Activated CD4-positive, alpha-beta T cell treated with anti-CD3 and anti-CD28 coated beads for 36 hours (primary cell): ENCODE measurements around the gene ARHGAP22. TPM values are rescaled to one million over a fixed set of nuclear protein-coding genes. Genes with fewer than 3 reads are reported as not detected.

Source experiments
- ATAC-seq: fragments of 200-7000 bp; cut with Tn5 transposase; one replicate; pipeline ENCODE4 v1.10.0; 2021; ENCODE audit warnings: mild to moderate bottlenecking, moderate library complexity
- CTCF ChIA-PET: fragments of 350-600 bp; sonication (Branson Sonifier 250); formaldehyde crosslinking; loops from one replicate; lab custom pipeline; 2021; ENCODE audit warnings: antibody characterized with exemption; lab: Charles Lee
- POLR2A ChIA-PET: fragments of 350-600 bp; sonication (Branson Sonifier 250); formaldehyde crosslinking; loops from one replicate; lab custom pipeline; 2021; ENCODE audit warnings: antibody characterized with exemption, inconsistent platforms; lab: Charles Lee
- DNase-seq: peaks from one replicate; pipeline ENCODE4 v3.0.0-alpha.2; 2020
- H3K27ac Mint-ChIP-seq: one replicate; pipeline ENCODE4 v1.8.0; 2021; ENCODE audit warnings: mixed read lengths
- H3K27me3 Mint-ChIP-seq: one replicate; pipeline ENCODE4 v1.8.0; 2021; ENCODE audit warnings: mixed read lengths
- H3K36me3 Mint-ChIP-seq: one replicate; pipeline ENCODE4 v1.8.0; 2021; ENCODE audit warnings: low read depth, mixed read lengths
- H3K4me1 Mint-ChIP-seq: one replicate; pipeline ENCODE4 v1.8.0; 2021; ENCODE audit warnings: mixed read lengths
- H3K4me3 Mint-ChIP-seq: one replicate; pipeline ENCODE4 v1.8.0; 2021; ENCODE audit warnings: mild to moderate bottlenecking, moderate library complexity, mixed read lengths
- H3K9me3 Mint-ChIP-seq: one replicate; pipeline ENCODE4 v1.8.0; 2021; ENCODE audit warnings: low read depth, mixed read lengths
- intact Hi-C, 2 experiments: fragments of 100-400 bp; cut with DNase I in 1 of 2; cut with micrococcal nuclease in 1 of 2; formaldehyde crosslinking; loops; one replicate each; pipeline versions ENCODE4 v1.14.2 to v1.15.1; 2022 to 2024; cut with DNase I, micrococcal nuclease
- total RNA-seq, 2 experiments: library from RNA; stranded (reverse); gene quantifications; one replicate each; pipeline ENCODE4 v1.2.3, GENCODE V29; 2021

ARHGAP22 gene
- total RNA-seq, 2 experiments from 2014 or later: 0.27 to 0.47 TPM

DNA sequence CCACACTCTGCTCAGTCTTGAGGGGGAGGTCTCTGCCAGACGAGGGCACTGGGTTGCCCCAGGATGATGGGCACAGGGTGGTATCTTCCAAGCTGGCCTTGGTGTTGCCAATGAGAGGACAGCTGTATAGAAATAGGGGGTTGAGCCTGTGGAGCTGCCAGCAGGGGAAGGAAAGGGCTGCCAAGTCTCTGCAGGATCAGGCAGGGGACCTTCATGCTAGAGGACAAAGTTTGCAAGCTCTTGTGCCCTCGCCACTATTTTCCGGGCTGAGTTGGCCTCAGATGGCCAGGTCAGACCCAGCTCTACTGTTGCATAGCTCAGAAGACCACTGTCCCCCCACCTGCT lies 68.7 kb downstream of the ARHGAP22 start:
- Mint-ChIP-seq H3K27me3 (no peaks in the 10 kb centered on the region), H3K4me1 (no peaks in the 10 kb centered on the region), H3K27ac (no peak overlapping the region), H3K4me3 (no peak overlapping the region), H3K9me3 (no peaks in the 10 kb centered on the region), H3K36me3 (no peaks in the 10 kb centered on the region)
- DNase-seq (no peak), ATAC-seq (no peak)
- ChIA-PET CTCF (interaction anchor here (0.8 to 1.0 kb wide), 2 partner anchors 59 to 121 kb away, joined by 3 read pairs; no protein-coding TSS in a partner anchor), POLR2A (no interaction called here)
- intact Hi-C loops: no loop called here

DNA sequence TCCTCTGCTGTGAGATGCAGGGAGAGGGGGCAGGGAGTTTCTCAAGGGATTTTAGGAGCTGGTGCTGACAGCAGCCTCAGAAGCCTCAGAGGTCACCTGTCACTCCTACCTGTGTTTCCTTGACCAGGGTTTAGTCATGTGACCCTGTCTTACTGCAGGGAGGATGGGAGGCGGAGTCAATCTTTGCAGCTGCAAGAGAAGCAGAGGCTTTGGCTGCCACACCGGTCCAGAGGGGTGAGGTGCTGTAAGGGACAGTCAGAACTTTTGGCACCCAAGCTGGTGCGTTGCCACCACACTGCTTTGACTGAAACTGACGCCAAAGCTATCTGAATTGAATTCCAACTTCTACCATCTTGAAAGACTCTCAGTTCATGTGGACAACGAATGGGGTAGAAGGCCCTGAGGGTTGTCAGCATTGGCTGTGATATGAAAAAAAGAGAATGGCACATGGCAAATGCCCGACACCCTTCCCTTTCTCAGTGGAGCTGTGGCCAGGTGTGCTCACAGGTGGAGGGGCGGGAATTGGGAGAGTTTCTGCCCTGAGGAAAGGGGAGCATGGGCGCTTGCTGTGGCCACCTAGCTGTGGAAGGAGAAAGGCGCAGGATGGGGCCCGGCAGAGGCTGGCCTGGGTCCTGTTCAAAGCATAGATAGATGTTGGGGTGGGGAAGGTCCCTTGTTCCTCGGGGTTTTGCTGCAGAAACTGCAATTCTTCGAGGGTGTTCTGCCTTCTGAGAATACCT lies 69.3 kb downstream of the ARHGAP22 start:
- H3K4me3 Mint-ChIP-seq: no peak overlapping the region
- H3K27ac Mint-ChIP-seq: no peak overlapping the region
- CTCF ChIA-PET: interaction anchor here (0.8 to 1.0 kb wide), 2 partner anchors 58 to 121 kb away, joined by 3 read pairs; no protein-coding TSS in a partner anchor
- intact Hi-C loops: no loop called here
- no peak for ATAC-seq
- POLR2A ChIA-PET: no interaction called here
- H3K27me3 Mint-ChIP-seq: no peaks in the 10 kb centered on the region
- DNase-seq: no peak
- H3K36me3 Mint-ChIP-seq: no peaks in the 10 kb centered on the region
- H3K9me3 Mint-ChIP-seq: no peaks in the 10 kb centered on the region
- H3K4me1 Mint-ChIP-seq: no peaks in the 10 kb centered on the region

- no peak overlapping the region for H3K27ac Mint-ChIP-seq
- H3K36me3 Mint-ChIP-seq: no peaks in the 10 kb centered on the region
- H3K4me3 Mint-ChIP-seq: no peak overlapping the region
- ATAC-seq (no peak), DNase-seq (no peak)
- intact Hi-C loops: no loop called here
- ChIA-PET POLR2A (no interaction called here), CTCF (interaction anchor here (0.7 to 1.1 kb wide), 2 partner anchors 17 to 171 kb away, joined by 3 read pairs; no protein-coding TSS in a partner anchor)
- H3K27me3 Mint-ChIP-seq: no peaks in the 10 kb centered on the region
- no peaks in the 10 kb centered on the region for H3K4me1 Mint-ChIP-seq
- no peaks in the 10 kb centered on the region for H3K9me3 Mint-ChIP-seq
Measured at GRCh38 chr10:48533951-48534720, 70.7 kb downstream of the ARHGAP22 start.

DNA sequence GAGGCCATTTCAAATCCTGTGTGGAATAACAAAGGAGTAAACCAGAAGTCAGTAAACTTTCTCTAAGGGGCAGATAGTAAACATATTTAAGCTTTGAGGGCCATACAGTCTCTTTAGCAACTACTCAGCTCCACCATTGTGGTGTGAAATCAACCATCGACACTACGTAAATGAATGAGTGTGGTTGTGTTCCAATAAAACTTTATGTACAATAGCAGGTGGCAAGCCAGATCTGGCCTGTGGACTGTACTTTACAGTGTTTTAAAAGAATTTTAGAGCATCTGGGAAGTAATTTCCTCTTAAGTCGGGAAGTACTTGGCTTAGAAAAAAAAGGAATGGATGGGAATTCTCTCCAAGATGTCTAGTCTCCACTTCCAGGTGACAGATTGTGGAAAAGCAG lies 71.3 kb downstream of the ARHGAP22 start:
- ATAC-seq (no peak), DNase-seq (no peak)
- no peak overlapping the region for H3K4me3 Mint-ChIP-seq
- H3K27me3 Mint-ChIP-seq: peaks cover 2% of the 10 kb centered on the region
- ChIA-PET POLR2A (no interaction called here), CTCF (interaction anchor here (0.6 to 1.1 kb wide), 3 partner anchors 18 to 625 kb away, joined by 3 read pairs; no protein-coding TSS in a partner anchor)
- H3K4me1 Mint-ChIP-seq: no peaks in the 10 kb centered on the region
- no peaks in the 10 kb centered on the region for H3K9me3 Mint-ChIP-seq
- no peaks in the 10 kb centered on the region for H3K36me3 Mint-ChIP-seq
- intact Hi-C loops: no loop called here
- H3K27ac Mint-ChIP-seq: no peak overlapping the region

- Mint-ChIP-seq H3K27me3 (peaks cover 7% of the 10 kb centered on the region), H3K4me3 (no peak overlapping the region), H3K4me1 (no peaks in the 10 kb centered on the region), H3K27ac (no peak overlapping the region), H3K9me3 (no peaks in the 10 kb centered on the region), H3K36me3 (no peaks in the 10 kb centered on the region)
- no peak for ATAC-seq
- intact Hi-C loops: no loop called here
- CTCF ChIA-PET: interaction anchor here (1.0 kb wide), 1 partner anchor 9 kb away, joined by 3 read pairs; no protein-coding TSS in a partner anchor
- POLR2A ChIA-PET: interaction anchor here (0.7 kb wide), 1 partner anchor 35 kb away, joined by 4 read pairs; no protein-coding TSS in a partner anchor
- no peak for DNase-seq
Measured at GRCh38 chr10:48531486-48531885, 73.4 kb downstream of the ARHGAP22 start.

DNA sequence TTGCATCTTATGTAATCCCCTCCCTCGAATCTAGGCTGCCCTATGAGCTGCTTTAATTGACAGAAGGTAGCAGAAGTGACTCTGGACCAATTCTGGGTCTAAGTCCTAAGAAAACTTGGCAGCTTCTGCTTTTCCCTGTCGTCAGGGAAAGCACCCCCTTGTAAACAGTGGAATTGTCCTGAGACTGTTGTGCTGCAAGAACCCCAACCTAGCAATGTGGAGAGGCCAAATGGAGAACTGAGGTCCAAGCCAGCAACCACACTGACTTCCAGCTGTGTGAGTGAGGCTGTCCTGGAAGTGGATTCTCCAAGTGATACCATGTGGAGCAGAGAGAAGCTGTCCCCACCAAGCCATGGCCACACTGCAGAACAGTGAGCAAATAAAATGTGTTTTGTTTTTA lies 75.5 kb downstream of the ARHGAP22 start:
- CTCF ChIA-PET: interaction anchor here (0.5 kb wide), 1 partner anchor 29 kb away, joined by 3 read pairs; no protein-coding TSS in a partner anchor
- Mint-ChIP-seq H3K27ac (no peak overlapping the region), H3K4me1 (no peaks in the 10 kb centered on the region), H3K27me3 (peaks cover 16% of the 10 kb centered on the region), H3K9me3 (no peaks in the 10 kb centered on the region), H3K36me3 (no peaks in the 10 kb centered on the region), H3K4me3 (no peak overlapping the region)
- intact Hi-C loops: no loop called here
- ATAC-seq (no peak), DNase-seq (no peak)
- POLR2A ChIA-PET: no interaction called here

DNA sequence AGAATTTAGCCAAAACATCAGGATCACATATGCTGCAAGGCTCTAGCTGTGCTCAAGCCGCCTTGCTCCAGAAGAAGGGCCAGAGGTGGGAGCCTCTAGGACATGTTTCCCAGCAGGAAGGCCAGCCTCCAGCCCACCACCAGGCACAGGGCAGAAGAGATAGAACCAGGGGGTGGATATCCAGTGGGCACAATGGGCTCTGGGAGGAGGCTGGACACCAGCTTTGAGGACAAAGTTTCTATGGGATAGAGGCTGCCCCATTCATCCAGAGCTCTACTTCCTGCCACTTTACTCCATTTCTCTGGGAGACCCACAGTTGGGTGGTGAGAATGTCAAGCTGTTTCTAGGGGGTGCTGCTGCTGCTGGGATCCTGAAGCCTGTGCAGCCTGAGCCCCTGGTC lies 77.1 kb downstream of the ARHGAP22 start:
- Mint-ChIP-seq H3K4me1 (no peaks in the 10 kb centered on the region), H3K36me3 (no peaks in the 10 kb centered on the region), H3K9me3 (no peaks in the 10 kb centered on the region), H3K4me3 (no peak overlapping the region), H3K27ac (no peak overlapping the region), H3K27me3 (peaks cover 20% of the 10 kb centered on the region)
- intact Hi-C loops: no loop called here
- POLR2A ChIA-PET: no interaction called here
- CTCF ChIA-PET: no interaction called here
- ATAC-seq (no peak), DNase-seq (no peak)

GRCh38 chr10:48526846-48527505 lies 77.9 kb downstream of the ARHGAP22 start:
- Mint-ChIP-seq H3K36me3 (no peaks in the 10 kb centered on the region), H3K27me3 (peaks cover 24% of the 10 kb centered on the region), H3K4me3 (no peak overlapping the region), H3K4me1 (no peaks in the 10 kb centered on the region), H3K27ac (no peak overlapping the region), H3K9me3 (no peaks in the 10 kb centered on the region)
- POLR2A ChIA-PET: no interaction called here
- ATAC-seq (no peak), DNase-seq (no peak)
- CTCF ChIA-PET: no interaction called here
- intact Hi-C loops: no loop called here

- DNase-seq: no peak
- no peaks in the 10 kb centered on the region for H3K9me3 Mint-ChIP-seq
- H3K36me3 Mint-ChIP-seq: no peaks in the 10 kb centered on the region
- CTCF ChIA-PET: no interaction called here
- no peak overlapping the region for H3K27ac Mint-ChIP-seq
- no peak for ATAC-seq
- no peak overlapping the region for H3K4me3 Mint-ChIP-seq
- no peaks in the 10 kb centered on the region for H3K4me1 Mint-ChIP-seq
- POLR2A ChIA-PET: no interaction called here
- intact Hi-C loops: no loop called here
- H3K27me3 Mint-ChIP-seq: peaks cover 26% of the 10 kb centered on the region
Measured at GRCh38 chr10:48526011-48526821, 78.7 kb downstream of the ARHGAP22 start.

- Mint-ChIP-seq H3K27ac (no peak overlapping the region), H3K9me3 (no peaks in the 10 kb centered on the region), H3K27me3 (peaks cover 33% of the 10 kb centered on the region), H3K4me1 (no peaks in the 10 kb centered on the region), H3K4me3 (no peak overlapping the region), H3K36me3 (no peaks in the 10 kb centered on the region)
- POLR2A ChIA-PET: no interaction called here
- DNase-seq: no peak
- ATAC-seq: no peak
- intact Hi-C loops: no loop called here
- CTCF ChIA-PET: interaction anchor here (0.9 to 1.0 kb wide), 3 partner anchors 131 to 359 kb away, joined by 3 to 4 read pairs (median 3); no protein-coding TSS in a partner anchor
Measured at GRCh38 chr10:48525113-48525512, 79.8 kb downstream of the ARHGAP22 start.
